Effector CD4-positive, alpha-beta T cell (primary cell): Measurements from ENCODE around the gene SMTNL2.

Experiments
- DNase-seq: peaks from one replicate; pipeline ENCODE4 v3.0.0-alpha.2; 2020

Gene SMTNL2

GRCh38 chr17:4545217-4545951, 38.9 kb upstream of the SMTNL2 start:
- no peak for DNase-seq

- no peak for DNase-seq
Observed at GRCh38 chr17:4547118-4547906, 37.0 kb upstream of the SMTNL2 start.

- no peak for DNase-seq
Observed at GRCh38 chr17:4548061-4548461, 36.3 kb upstream of the SMTNL2 start.

- DNase-seq = no peak
Observed at GRCh38 chr17:4548721-4549531, 35.4 kb upstream of the SMTNL2 start.

- no peak for DNase-seq
Observed at GRCh38 chr17:4549781-4550533, 34.4 kb upstream of the SMTNL2 start.

- DNase-seq = no peak
Observed at GRCh38 chr17:4550534-4551039, 33.7 kb upstream of the SMTNL2 start.

GRCh38 chr17:4551141-4551540, 33.2 kb upstream of the SMTNL2 start:
- DNase-seq = no peak

- DNase-seq = no peak
Observed at GRCh38 chr17:4551796-4552525, 32.4 kb upstream of the SMTNL2 start.

GRCh38 chr17:4553669-4554068, 30.7 kb upstream of the SMTNL2 start:
- DNase-seq = no peak

- no peak for DNase-seq
Observed at GRCh38 chr17:4554441-4554996, 29.8 kb upstream of the SMTNL2 start.

GRCh38 chr17:4554997-4555799, 29.1 kb upstream of the SMTNL2 start, which contains the start of gene MYBBP1A:
Gene MYBBP1A, minus strand, starts transcription at chr17:4555384. Its CDS starts 60 bp downstream, at chr17:4555324.
- DNase-seq = peak; percentile 97

GRCh38 chr17:4555873-4556759, 28.2 kb upstream of the SMTNL2 start:
- no peak for DNase-seq

GRCh38 chr17:4556996-4557395, 27.3 kb upstream of the SMTNL2 start:
- DNase-seq = no peak

- DNase-seq = no peak
Observed at GRCh38 chr17:4557626-4558346, 26.5 kb upstream of the SMTNL2 start.

GRCh38 chr17:4558347-4558971, 25.9 kb upstream of the SMTNL2 start:
- DNase-seq = no peak

GRCh38 chr17:4559139-4559791, 25.1 kb upstream of the SMTNL2 start:
- DNase-seq = no peak

GRCh38 chr17:4559966-4560365, 24.4 kb upstream of the SMTNL2 start:
- DNase-seq = no peak

- DNase-seq = no peak
Observed at GRCh38 chr17:4560421-4560820, 23.9 kb upstream of the SMTNL2 start, which contains the start of gene GGT6. Gene GGT6, minus strand, starts transcription at chr17:4560577. Its CDS starts 56 bp downstream, at chr17:4560521.
